Ammon's horn (tissue), 1 donor: ENCODE measurements around the gene NAV2.

Experiments used
- DNase-seq: peaks from one replicate; pipeline ENCODE4 v3.0.0-alpha.2; 2016; ENCODE audit warnings: low spot score

The NAV2 gene

DNA sequence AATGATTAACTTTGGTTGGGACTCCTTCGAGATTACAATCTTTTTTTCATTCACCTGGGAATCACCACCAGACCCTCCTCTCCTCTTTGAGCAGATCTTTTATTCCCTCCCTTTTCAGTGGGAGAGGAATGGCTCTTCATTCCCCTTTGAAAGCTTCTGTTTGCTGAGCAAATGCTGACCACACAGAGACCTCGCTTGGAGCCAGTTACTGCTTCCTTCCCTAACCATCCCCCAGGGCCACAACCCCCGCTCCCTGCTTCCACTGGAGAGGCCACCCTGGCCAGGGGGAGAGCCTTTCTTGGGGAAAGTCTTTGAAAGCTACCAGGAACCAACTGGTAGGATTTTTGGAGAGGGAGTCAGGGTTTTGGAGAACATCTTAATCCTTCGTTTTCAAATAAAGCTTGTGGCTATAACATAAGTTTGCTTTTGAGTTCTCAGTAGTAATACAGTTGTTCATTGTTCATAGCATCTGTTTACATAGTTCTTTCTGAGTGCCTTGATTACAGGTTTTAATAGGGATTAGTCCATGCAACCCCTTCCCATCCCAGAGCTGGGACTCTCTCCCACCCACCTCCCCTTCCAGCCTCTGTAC, 309.2 kb downstream of the NAV2 start:
- no peak for DNase-seq

DNA sequence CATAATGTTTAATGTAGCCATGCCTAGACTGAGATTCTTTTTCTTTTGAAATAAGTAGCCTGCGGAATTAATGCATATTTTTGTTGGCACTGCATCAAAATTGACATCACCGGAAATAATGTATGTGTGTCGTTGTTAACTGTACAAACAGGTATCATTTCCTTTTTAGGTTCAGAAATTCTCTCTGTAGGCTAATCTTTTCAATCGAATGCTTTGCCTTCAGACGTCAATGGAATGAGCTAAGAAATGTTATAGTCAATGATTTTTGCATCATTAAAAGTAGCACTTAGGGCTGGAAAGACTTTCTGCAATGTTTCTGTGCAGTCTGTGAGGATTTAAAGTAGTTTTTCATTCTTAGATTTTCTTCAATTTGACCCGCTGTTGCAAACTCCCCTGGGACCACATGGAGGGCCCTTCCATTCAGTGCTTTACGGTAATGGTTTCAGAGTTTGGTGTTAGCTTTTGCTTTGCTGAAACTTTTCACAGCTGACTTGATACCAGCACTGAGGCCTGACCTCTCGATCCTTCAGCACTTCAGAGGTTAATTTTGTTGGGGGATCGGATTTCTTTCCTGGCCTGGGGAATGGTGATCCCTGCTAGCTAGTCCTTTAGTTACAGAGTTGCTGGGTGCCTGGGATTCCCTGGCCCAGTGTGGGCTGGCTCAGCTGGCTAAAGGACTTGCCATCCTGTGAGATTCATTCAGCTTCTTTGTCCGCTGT, 309.9 kb downstream of the NAV2 start:
- DNase-seq = no peak

DNA sequence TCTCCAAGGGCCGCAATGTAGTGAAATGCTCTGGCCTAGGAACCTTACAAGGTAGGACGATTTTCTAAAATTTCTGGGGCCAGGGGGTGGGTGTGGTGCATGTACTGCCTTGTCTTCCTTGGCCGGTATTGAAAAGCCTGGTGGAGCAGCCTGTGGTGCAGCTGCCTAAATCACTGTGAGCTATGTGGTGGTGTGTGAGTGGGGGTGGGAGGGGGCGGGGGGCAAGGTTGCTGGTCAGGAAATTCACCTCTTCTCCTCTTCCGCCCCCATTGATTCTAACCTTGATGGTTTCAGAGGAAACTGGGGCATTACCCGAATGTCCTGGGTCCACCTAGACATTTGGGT, 310.4 kb downstream of the NAV2 start:
- DNase-seq = no peak

DNA sequence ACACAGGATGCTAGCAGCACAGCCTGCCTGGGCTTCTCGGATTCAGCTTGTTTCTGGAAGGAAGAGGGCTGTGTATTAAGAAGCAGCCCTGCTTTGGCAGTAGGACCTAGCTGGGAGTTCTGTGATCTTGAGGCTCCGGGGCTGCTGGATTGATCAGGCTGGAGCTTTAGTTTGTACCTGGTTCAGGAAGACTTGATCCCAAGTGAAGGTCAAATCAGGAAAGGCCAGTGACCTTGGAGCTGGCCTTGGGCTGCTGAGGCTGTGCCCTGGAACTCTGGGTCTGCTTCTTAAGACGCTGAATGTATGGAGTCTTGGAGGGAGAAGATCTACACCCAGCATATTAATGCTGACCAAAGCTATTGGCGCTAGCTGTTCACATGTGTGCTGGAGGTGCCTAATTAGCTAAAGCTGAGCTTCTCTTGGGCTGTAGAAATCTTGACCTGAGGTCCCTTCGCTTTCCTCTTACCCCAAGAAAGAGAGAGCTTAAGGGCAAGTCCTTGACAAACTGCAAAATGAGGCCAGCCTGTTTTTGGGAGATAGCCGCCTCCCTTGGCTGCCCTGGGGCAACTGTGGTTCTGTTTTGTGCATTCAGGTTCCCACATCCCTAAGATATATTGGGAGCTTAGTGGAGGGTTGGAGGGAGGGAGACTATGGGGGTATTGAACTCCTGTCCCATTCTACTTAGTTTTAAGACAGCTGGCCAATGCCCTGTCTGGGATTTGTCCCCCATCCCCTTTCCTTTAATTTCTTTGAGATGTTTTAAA, 311.7 kb downstream of the NAV2 start:
- no peak for DNase-seq

DNA sequence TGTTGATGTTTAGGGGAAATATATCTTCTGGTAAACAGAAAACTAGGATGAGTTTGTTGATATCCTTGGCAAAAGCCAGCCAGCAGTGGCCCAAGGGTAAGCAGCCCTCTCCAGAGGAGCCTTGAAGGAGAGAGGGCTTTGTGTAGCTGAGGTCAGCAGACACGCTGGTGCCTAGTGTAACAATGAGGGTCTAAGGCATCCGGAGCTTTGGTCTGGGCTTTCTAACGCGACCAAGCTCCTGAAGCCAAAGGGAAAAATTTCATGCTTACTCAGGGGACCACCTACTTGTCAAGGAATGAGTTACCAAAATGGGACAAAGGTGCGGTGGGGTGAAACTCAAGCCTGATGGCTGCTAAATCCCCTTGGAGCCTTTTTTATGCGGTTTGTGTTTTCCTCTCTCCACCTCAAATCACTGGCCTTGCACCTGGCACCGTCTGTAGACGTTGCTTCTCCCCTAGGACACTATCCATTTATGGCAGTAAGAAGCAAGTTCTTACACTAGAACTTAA, 312.7 kb downstream of the NAV2 start:
- DNase-seq = peak; percentile 32

DNA sequence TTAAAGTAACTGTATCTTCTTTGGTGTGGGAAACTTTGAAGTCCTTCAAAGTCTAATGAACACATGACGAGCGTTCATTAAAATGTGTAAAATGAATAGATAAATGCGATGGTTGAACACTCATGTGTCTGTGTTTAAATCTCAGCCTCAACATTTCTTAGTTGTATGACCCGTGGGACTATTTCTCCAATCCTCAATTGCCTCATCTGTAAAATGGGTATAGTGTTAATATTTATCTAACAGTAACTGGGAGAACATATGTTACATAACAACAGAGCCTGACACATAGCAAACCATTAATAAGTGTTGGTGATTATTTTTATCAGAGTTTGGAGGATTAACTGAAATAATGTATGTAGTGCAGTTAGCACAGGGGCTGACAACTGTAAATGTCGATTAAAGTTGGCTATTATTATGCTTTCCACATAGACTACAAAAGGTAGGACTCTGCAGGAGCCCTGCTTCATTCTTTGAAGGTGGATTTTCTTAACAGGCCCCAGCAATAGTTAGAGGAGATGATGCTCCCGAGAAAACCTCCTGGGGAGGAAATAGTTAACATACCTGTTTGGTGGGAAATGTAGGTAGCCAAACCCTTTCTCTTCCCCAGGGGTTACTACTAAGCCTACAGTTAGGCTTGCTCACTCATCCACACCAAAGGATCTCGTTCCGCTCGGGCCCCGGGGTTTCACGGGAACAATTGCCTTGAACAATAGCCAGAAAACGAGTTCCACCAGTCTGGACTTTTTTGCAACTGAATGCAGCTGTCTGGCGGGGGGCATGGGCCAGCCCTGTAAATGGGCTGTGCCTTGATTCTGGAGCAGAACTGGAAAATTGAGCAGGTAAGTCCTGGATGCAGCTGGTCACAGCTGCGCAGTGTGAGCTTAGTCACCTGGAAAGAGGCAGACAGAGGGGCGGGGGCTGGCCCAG, 314.3 kb downstream of the NAV2 start:
- no peak for DNase-seq

DNA sequence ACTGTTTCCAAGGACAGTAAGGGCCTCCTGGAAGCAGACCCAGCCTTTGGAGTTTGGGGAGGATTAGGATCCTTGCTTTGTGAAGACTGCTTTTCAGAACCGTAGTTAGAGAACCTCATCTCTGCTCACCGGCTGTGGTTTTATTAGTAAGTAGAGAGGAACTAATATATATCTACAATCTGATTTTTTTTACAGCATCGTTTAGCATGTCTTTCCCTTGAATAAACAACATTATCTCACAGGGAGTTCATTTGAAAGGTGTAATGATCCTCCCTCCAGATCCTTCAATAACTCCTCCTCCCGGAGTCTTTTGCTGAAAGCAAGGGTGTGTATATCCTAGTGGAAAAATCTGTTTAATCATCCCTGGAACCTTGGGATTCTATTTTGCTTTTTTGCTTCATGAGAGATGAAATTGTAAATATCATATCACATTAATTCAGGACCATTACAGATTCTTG, 314.9 kb downstream of the NAV2 start:
- DNase-seq = no peak

DNA sequence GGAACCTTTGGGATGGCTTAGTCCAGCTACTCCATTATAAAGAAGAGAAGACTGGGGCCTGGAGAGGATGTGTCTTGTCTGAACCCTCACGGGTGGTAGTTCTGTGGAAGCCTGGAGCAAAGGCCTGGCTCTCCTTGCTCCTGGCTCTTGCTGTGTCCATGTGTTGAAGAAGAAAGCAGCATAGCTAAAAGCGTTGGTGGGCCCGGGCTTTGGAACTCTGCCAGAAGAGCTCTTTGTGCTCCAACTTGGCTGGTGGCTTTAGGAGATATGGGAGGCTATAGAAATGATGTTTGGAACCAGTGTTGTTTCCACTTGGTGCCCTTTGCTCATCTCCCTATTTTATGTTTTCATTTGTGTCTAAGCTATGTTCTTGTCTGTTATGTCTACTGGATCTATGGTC, 316.6 kb downstream of the NAV2 start:
- no peak for DNase-seq

DNA sequence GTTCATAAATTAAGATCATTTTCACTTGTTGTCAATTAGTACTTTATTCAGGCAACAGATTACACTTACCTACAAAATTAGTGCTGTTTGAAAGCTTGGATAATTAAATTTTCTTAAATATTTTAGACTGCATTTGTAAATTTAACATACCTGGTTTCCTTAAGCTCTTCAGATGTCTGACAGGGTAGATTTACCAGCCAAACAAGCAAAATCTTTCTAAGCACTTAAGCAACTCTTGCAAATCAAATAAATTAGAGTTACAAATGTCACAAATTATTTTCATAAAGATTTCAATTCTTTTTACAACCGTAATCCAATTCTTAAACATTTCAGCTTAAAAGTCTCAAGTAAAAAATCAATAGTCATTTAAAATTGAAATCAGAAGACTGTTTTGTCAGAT, 317.8 kb downstream of the NAV2 start:
- DNase-seq = no peak

DNA sequence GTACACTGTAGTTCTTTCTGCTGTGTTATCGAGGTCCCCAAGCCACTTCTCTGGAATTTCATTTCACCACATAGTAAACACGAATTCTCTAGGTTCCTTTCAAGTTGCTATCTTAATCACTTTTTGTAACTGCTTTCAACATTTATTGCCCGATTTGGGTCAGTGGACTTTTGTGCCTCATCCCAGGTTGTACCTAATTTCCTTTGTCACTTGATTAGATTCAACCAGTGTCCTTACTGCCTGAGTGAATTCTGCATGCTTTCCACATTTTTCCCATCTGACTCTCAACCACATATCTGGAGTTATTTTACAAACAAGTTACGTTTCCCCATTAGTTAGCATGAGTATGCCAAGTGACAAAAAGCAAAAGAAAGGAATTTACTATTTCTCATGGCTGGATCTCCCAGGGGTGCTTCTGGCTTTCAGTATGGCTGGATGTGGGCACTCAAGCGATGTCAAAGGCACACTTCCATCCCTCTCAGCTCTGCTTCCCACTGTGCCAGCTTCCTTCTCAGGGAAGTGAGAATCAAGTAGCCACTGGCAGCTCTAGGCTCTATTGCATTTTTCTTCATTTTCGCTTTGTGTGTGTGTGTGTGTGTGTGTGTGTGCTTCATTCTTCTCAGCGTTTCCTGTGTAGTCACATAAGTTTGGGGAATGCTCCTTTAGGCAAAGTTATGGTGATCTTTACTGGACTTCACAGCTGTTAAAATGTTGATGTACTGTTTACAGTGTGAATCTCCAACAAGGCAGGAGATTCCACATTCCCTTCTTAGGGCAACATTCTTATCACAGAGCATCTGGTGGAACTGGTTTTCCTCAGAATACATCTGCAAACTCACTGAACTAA, 318.7 kb downstream of the NAV2 start:
- no peak for DNase-seq

DNA sequence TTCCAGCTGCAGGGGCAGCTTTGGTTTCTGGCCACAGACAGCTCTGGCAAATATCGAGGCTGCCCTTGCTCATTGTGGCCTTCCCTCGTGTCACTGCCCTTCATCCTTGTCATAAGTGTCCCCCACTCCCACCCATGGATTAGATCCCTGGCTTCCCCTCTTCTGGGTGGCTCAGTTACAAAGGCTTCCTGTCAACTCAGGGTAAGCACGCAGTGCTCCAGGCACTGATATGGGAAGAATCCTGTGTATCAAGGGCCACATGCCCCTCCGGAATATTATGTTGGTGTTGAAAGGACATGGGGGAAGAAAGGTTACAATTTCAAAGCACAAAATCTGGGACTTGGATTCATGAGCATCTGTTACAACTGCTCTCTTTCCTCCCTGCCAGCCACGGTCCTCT, 319.5 kb downstream of the NAV2 start:
- no peak for DNase-seq

DNA sequence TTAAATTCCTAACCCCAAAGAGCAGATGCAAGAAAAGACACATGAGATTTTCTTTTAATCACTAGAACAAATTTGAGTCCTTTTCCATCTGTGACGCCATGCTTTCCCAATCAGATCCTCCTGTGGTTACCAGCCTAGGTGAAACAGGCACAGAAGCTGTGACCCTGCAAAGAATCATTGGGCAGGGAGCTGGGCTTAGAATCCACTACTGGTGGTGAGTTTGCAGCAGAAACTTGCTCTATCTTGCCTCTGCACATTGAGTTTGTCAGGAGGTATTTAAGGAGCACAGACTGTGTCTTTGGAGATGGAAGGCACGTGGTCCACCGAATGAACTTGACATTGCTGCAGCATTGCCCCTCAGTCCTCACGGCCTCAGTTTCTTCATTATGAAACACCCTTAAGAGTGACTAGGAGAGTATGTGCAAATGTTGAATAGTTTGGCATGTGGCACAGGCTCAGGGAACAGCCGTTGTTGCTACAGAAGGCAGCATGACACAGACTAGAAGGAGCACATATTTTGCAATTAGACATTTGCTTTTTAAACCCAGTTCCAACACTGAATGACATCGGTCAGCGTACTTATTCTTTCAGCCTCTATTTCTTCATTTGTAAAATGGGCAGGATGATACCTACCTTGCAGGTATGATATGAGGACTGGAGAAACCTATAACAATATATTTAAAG, 320.1 kb downstream of the NAV2 start:
- DNase-seq = peak; percentile 48

DNA sequence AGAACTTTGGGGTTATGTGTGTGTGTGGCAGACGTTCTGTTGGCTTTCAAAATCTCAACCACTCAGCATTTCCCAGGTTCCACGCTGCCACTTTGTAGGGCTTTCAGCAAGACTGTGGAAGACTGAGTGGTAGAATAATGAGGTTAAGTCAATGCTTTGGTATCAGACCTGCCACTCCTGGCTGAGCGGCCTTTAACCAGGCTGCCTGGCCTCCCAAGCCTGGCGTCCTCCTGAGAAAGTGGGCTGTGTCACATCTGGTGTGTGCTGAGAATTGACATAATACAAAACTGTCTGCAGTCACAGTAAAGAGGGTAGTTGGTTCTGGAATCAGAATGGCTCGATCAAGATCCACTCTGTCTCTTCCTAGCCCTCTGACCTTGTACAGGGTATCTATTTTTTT, 321.2 kb downstream of the NAV2 start:
- DNase-seq = no peak

DNA sequence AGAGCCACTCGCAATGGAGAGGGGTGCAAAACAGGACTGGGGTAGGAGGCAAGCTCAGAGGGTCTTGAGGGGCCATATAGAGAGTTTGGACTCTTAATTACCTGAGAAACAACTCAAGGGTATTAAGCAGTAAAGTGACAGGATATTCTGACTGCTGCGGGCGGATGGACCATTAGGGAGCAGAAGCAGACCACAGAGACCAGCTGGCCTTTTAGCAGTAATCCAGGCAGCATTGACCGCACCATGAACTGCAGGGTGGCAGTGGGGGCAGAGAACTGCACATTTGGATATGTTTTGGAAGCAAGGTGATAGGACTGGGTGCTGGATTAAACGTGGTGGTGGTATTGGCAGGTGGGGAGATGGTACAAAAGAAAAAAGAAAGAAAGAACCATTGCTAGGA, 322.3 kb downstream of the NAV2 start:
- no peak for DNase-seq

DNA sequence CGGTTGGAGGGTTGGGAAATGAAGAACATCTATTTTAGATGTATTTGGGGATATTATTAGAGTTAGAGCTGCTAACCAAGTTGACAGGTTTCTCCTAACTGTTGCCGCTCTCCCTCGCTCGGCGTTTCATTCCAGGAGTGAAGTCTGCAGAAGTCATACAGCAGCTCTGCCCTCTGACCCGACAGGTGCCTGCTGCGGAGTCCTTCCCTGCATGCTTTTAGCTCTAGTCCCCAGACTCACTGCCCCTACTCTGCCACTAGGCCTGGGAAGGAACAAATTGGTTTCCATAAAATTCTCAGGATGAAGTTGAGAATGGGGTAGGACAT, 322.7 kb downstream of the NAV2 start:
- no peak for DNase-seq

DNA sequence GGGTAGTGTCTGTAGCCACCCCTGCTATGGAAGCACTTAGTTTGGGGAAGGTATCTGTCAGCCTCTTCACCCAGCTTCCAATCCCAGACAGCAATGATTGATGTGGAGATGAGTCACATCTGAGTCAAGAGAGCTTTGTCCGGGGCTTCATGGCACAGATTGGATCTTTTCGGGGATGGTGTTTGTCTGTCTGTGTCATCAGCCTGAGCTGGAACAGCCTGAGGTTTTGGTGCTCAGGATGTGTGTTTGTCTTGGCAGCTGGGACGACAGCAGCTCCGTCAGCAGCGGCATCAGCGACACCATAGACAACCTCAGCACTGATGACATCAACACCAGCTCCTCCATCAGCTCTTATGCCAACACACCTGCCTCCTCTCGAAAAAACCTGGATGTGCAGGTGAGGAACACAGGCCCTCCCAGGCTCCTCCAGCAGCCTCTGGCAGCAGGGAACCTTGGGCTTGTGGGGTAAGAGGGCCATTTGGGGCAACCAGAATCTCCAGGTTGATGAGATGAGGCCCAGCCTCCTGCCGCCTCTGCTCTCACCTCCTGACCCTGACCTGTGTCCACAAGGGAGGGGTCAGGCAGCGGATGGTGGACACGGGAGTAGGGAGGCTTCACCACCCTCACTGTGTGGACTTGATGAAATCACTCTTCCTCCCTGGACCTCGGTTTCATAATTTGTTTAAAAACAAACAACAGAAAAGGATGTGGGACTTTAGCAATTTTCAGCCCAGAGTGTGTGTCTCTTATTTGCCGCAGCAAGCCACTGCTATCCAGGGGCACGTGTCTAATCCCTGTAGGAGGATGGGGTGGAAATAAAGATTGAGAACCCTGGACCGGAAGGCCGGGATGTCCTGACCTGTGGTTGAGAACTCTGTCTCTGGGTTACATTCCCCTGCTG, 323.3 kb downstream of the NAV2 start:
- no peak for DNase-seq

DNA sequence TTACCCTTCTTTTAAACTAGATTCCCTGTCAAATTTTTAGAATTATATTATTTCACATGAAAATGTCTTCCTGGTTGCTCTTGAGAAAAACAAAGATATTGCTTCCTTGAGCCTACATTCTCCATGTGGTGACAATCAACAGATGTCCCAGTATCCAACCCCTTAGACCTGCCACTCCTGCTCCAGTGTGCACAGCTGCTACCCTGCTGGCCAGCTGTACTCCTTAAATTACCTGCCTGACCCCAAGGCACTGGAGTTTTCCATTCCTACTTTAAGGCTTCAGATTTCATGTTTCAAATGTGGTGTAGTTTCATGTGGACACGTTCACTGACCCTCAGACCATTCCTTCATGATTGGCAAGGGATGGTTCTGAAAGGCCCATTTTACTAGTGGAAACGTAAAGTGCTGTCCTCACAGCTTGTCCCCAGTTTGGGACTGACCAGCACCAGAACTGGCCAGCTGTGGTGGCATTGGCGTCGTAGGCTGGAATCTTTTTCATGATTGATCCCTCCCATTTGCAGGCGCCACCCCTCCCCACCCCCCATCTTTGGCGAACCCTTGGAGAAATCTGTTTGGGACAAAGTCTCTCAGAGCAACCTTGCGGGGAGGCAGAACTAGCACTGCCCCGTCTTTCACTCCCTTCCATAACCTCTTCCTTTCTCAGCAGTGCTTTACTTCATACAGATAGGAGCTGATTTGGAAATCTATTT, 324.1 kb downstream of the NAV2 start:
- no peak for DNase-seq

DNA sequence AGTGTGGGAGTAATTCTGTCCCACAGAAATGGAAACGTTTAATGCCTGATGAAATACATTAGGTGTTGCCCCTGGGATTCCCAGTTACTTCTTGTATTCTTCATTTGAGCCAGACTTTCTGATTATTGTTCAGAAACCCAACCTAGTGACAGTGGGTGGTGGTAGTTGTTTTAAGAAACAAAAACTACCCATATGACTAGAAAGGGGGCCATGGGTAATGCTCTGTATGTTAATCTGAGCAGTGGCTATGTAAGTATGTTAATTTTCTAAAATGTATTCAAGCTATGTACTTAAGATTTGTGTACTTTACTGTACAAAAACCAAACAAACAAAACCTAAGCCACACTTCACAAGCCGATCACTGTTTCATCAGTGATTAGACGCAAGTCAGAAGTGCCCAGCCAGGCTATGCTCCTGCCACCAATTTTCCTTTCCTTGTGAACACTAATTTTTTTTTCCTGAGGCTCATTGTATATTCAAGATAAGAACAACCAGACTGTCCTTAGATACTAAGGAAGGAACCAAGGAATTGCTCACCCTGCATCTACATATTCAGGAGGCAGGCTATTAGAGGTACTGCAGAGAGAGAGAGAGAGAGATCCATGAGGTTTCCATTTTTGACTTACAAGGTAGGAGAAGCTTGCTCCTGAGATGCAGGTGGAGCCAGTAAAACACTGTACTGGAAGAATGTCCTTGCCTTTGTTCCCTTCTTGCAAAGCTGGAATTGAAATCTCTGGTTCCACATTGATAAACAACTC, 324.9 kb downstream of the NAV2 start:
- DNase-seq = no peak
